ENCODE data around the gene ARHGAP15. TPM values are rescaled to one million over a fixed set of nuclear protein-coding genes. Genes with fewer than 3 reads are reported as not detected.

The ARHGAP15 gene
- total RNA-seq, 2 donors from 2014 or later, result 11.0 to 11.8 TPM

DNA sequence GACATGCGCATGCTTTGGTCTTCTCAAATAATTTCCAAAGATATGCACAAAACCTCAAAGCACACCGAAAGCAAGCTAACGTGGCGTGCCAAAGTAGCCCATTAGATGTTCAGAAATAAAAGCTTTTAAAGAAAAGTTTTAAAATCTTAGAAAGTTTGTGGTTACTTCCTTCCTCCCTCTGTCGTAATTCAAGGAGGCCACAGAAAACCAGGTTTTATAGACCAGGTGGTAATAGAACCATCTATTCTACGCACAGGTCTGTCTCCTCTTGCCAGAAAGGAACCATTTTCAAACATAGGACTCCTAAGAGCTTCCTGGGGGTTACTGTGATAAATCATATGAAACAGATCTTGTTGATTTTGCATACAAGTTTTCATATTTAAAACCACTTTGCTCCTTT is 487.2 kb downstream of the ARHGAP15 start:
- no peaks in the 10 kb centered on the region for H3K4me1 ChIP-seq (ENCODE audit: control insufficient read depth in 1 of 2, low read depth in 2 of 2)
- TF ChIP-seq, protein P1, sequence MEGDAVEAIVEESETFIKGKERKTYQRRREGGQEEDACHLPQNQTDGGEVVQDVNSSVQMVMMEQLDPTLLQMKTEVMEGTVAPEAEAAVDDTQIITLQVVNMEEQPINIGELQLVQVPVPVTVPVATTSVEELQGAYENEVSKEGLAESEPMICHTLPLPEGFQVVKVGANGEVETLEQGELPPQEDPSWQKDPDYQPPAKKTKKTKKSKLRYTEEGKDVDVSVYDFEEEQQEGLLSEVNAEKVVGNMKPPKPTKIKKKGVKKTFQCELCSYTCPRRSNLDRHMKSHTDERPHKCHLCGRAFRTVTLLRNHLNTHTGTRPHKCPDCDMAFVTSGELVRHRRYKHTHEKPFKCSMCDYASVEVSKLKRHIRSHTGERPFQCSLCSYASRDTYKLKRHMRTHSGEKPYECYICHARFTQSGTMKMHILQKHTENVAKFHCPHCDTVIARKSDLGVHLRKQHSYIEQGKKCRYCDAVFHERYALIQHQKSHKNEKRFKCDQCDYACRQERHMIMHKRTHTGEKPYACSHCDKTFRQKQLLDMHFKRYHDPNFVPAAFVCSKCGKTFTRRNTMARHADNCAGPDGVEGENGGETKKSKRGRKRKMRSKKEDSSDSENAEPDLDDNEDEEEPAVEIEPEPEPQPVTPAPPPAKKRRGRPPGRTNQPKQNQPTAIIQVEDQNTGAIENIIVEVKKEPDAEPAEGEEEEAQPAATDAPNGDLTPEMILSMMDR (IDR thresholded peaks at IDR 0.05), result no peak
- ATAC-seq (ENCODE audit: insufficient number of reproducible peaks, low FRiP score, low read depth), result no peak

DNA sequence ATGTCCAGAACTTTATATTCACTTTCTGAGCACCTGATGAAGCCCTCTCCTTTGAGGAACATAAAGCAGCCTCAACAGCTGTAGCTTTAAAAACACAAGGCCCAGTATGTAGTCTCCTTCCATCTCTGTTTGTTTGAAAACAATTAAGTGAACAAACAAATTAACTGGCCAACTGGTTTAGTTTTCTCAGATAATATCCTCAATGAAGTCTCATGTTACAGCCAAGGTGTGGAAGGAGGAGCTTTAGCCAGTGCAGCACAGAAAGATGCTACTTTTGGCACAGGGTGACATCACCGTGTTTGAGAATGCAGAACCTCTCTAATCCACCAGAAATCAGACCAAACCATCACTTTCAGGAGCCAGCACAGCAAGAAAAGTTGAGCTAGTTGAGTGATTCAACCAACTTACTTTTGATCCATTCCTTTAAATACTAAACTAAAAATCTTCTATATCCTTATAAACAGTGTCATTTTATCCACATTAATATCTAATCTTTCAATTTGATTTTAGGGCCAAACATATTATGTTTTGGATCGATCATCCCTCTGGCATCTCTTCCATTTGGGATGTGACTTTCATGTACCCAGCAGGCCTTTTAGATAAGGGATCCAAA is 488.7 kb downstream of the ARHGAP15 start:
- ATAC-seq (ENCODE audit: insufficient number of reproducible peaks, low FRiP score, low read depth), result no peak
- TF ChIP-seq, protein P1 (IDR thresholded peaks at IDR 0.05), result no peak
- Histone ChIP-seq H3K4me1 (ENCODE audit: control insufficient read depth in 1 of 2, low read depth in 2 of 2) (no peaks in the 10 kb centered on the region), H3K27ac (no peak overlapping the region), H3K27me3 (replicated peaks; ENCODE audit: insufficient read depth) (no peaks in the 10 kb centered on the region), H3K36me3 (no peaks in the 10 kb centered on the region), H3K4me3 (no peak overlapping the region), H3K9me3 (no peaks in the 10 kb centered on the region)
- no peak for DNase-seq (ENCODE audit: low spot score)

More for the DNA sequence above, 487.2 kb downstream of the ARHGAP15 start:
- DNase-seq (ENCODE audit: low spot score), result no peak
- no peaks in the 10 kb centered on the region for H3K36me3 ChIP-seq
- H3K27me3 ChIP-seq (replicated peaks; ENCODE audit: insufficient read depth), result no peaks in the 10 kb centered on the region
- no peak overlapping the region for H3K4me3 ChIP-seq
- no peak overlapping the region for H3K27ac ChIP-seq
- H3K9me3 ChIP-seq, result no peaks in the 10 kb centered on the region

DNA sequence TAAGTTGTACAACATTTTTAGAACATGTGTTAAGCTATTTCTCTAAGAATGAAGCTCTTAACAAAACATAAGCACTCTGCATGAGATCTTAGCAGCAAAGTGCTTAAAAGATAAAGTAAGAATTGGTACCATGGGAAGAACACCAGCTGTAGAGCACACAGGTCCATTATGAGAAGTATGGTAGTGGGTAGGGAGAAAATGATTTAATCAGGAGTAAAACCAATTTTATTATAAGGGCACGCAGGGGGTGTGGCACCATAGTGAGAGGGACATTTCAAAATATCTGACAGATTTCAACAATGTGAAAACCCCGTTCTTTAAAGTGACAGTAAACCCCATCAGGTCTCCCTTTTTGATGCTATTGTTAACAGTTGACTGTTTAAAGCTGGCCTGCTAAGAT is 492.9 kb downstream of the ARHGAP15 start:
- Histone ChIP-seq H3K4me3 (no peak overlapping the region), H3K36me3 (no peaks in the 10 kb centered on the region), H3K27ac (no peak overlapping the region), H3K9me3 (no peaks in the 10 kb centered on the region), H3K27me3 (replicated peaks; ENCODE audit: insufficient read depth) (no peaks in the 10 kb centered on the region), H3K4me1 (ENCODE audit: control insufficient read depth in 1 of 2, low read depth in 2 of 2) (no peaks in the 10 kb centered on the region)
- TF ChIP-seq, protein P1 (IDR thresholded peaks at IDR 0.05), result no peak
- ATAC-seq (ENCODE audit: insufficient number of reproducible peaks, low FRiP score, low read depth) (no peak), DNase-seq (ENCODE audit: low spot score) (no peak)

DNA sequence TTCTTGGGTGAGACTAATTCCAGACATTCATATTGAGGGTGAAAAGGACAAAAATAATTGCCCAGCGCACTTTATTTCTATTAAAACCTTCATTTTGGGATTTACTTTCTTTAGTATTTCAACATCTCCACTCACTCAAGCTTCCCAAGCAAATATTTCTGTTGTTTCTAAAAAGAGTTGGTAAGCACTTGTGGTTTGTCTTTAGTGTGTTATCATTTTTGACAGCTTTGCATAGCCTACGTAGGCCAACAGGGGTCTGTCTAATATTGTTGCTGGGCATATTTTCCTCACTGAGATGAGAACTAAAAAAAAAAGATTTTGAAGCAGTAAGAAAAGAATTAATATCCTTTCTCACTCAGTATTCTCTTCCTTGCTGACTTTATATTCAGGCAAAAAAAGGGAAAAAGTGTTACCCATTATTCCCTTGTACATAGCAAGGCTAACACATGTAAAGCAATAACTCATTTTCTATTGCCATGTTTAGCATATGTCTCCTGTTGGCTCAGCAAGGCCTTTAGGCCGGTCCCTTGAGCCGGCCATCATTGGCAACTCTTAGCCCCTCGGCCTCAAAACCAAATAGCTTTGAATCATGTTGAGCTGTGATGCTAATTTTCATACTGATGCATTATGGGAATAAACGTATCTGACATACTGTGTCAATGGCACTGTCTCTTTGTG is 494.2 kb downstream of the ARHGAP15 start:
- Histone ChIP-seq H3K36me3 (no peaks in the 10 kb centered on the region), H3K4me1 (ENCODE audit: control insufficient read depth in 1 of 2, low read depth in 2 of 2) (no peaks in the 10 kb centered on the region), H3K4me3 (no peak overlapping the region), H3K9me3 (no peaks in the 10 kb centered on the region), H3K27ac (no peak overlapping the region), H3K27me3 (replicated peaks; ENCODE audit: insufficient read depth) (no peaks in the 10 kb centered on the region)
- TF ChIP-seq, protein P1 (IDR thresholded peaks at IDR 0.05), result no peak
- ATAC-seq (ENCODE audit: insufficient number of reproducible peaks, low FRiP score, low read depth) (no peak), DNase-seq (ENCODE audit: low spot score) (no peak)

DNA sequence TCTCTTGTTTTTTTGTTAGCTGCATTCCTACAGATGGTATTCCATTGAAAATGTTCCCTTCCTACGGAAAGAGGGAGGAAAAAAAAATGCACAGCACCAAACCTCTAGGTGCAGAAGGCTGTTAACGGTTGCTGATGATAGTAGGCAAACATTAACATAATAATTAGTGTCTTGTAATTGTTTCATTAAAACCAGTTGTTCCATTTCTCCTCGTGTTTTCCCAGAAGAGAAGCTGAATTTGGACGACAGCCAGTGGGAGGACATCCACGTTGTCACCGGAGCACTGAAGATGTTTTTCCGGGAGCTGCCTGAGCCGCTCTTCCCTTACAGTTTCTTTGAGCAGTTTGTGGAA is 494.7 kb downstream of the ARHGAP15 start:
- DNase-seq (ENCODE audit: low spot score), result no peak
- H3K4me1 ChIP-seq (ENCODE audit: control insufficient read depth in 1 of 2, low read depth in 2 of 2), result no peaks in the 10 kb centered on the region
- H3K9me3 ChIP-seq, result no peaks in the 10 kb centered on the region
- H3K27me3 ChIP-seq (replicated peaks; ENCODE audit: insufficient read depth), result no peaks in the 10 kb centered on the region
- TF ChIP-seq, protein P1 (IDR thresholded peaks at IDR 0.05), result no peak
- no peak overlapping the region for H3K27ac ChIP-seq
- ATAC-seq (ENCODE audit: insufficient number of reproducible peaks, low FRiP score, low read depth), result no peak
- no peak overlapping the region for H3K4me3 ChIP-seq
- no peaks in the 10 kb centered on the region for H3K36me3 ChIP-seq

Data from thoracic aorta (tissue), 2 donors.